Progenitor cell of endocrine pancreas (in vitro differentiated cells): Measurements from ENCODE around the gene USP48. TPM values are rescaled to one million over a fixed set of nuclear protein-coding genes. Genes with fewer than 3 reads are reported as not detected.
"Not testable (repeated sequence)": the region's sequence is repeated elsewhere in the genome, so short reads cannot be mapped to it uniquely, and the experiment has no call there.

Source experiments
- DNase-seq: peaks from one replicate; pipeline ENCODE4 v3.0.0; 2021; ENCODE audit warnings: low spot score; ENCODE audit not compliant: unreplicated experiment
- H3K27ac Mint-ChIP-seq: 2 replicates; pipeline ENCODE4 v1.8.0; 2021; ENCODE audit warnings: mild to moderate bottlenecking, moderate library complexity, mixed read lengths
- H3K27me3 Mint-ChIP-seq: 2 replicates; pipeline ENCODE4 v1.8.0; 2021; ENCODE audit warnings: mixed read lengths
- H3K36me3 Mint-ChIP-seq: 2 replicates; pipeline ENCODE4 v1.8.0; 2022; ENCODE audit warnings: mixed read lengths; ENCODE audit not compliant: insufficient read depth
- H3K4me1 Mint-ChIP-seq: 2 replicates; pipeline ENCODE4 v1.8.0; 2021; ENCODE audit warnings: low read depth, mixed read lengths
- H3K4me3 Mint-ChIP-seq: 2 replicates; pipeline ENCODE4 v1.8.0; 2021; ENCODE audit warnings: low read depth, mild to moderate bottlenecking, moderate library complexity, mixed read lengths
- H3K9me3 Mint-ChIP-seq: 2 replicates; pipeline ENCODE4 v1.8.0; 2021; ENCODE audit warnings: low read depth, mixed read lengths
- total RNA-seq: library from RNA; stranded (reverse); gene quantifications from 2 replicates; pipeline ENCODE4 v1.2.1, GENCODE V29; 2021
- TF ChIP-seq, protein P1 (sequence below): fragments of 200-600 bp; sonication (generic); IDR thresholded peaks from one replicate; pipeline ENCODE4 v1.5.0; 2021; ENCODE audit warnings: antibody characterized with exemption, mild to moderate bottlenecking; ENCODE audit not compliant: unreplicated experiment

Gene USP48
- total RNA-seq, 1 donor from 2014 or later = 77.3 TPM

DNA sequence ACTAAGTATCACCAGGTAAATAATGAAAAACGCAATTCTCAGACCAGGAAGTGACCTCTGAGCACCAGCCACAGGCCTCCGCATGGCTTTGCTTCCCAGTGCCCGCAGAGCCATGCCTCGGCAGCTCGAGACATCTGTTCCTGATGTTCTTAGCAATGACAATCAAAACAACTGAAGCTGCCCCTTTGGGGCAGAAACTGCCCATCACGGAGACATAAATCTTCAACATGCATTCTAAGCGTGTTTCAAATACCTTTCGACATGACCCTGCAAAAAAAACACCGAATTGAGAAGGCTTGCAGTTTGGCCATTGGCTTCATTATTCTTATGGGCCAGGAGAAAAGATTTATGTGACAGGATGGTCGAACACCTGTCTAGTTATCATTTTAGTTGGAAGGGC lies 108.0 kb downstream of the USP48 start:
- peaks cover 16% of the 10 kb centered on the region for H3K27me3 Mint-ChIP-seq

DNA sequence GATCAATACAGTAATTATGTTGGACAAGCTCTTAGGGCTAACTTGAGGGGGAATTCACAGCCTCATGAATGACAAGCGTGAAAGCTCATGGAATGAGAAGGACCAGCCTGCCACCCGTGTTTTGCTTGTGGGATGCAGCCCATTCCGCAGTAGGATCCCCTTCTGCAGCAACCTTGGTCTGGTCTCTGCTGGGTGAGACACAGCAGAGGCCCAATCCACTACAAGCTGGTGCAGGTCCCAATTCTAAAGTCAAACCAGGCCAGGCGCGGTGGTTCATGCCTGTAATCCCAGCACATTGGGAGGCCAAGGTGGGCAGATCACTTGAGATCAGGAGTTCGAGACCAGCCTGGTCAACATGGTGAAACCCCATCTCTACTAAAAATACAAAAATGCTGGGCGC lies 109.1 kb downstream of the USP48 start:
- not testable (repeated sequence) for H3K36me3 Mint-ChIP-seq, DNase-seq, H3K9me3 Mint-ChIP-seq, H3K4me3 Mint-ChIP-seq, H3K27ac Mint-ChIP-seq
- H3K27me3 Mint-ChIP-seq = peaks cover 16% of the 10 kb centered on the region
- peaks cover 27% of the 10 kb centered on the region for H3K4me1 Mint-ChIP-seq

More for the DNA sequence above, 108.0 kb downstream of the USP48 start:
- Mint-ChIP-seq H3K36me3 (peaks cover 14% of the 10 kb centered on the region), H3K27ac (peak overlapping the region; percentile 64), H3K4me1 (peaks cover 27% of the 10 kb centered on the region), H3K4me3 (no peak overlapping the region), H3K9me3 (no peaks in the 10 kb centered on the region)
- DNase-seq = no peak
- TF ChIP-seq, protein P1, sequence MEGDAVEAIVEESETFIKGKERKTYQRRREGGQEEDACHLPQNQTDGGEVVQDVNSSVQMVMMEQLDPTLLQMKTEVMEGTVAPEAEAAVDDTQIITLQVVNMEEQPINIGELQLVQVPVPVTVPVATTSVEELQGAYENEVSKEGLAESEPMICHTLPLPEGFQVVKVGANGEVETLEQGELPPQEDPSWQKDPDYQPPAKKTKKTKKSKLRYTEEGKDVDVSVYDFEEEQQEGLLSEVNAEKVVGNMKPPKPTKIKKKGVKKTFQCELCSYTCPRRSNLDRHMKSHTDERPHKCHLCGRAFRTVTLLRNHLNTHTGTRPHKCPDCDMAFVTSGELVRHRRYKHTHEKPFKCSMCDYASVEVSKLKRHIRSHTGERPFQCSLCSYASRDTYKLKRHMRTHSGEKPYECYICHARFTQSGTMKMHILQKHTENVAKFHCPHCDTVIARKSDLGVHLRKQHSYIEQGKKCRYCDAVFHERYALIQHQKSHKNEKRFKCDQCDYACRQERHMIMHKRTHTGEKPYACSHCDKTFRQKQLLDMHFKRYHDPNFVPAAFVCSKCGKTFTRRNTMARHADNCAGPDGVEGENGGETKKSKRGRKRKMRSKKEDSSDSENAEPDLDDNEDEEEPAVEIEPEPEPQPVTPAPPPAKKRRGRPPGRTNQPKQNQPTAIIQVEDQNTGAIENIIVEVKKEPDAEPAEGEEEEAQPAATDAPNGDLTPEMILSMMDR = no peak

DNA sequence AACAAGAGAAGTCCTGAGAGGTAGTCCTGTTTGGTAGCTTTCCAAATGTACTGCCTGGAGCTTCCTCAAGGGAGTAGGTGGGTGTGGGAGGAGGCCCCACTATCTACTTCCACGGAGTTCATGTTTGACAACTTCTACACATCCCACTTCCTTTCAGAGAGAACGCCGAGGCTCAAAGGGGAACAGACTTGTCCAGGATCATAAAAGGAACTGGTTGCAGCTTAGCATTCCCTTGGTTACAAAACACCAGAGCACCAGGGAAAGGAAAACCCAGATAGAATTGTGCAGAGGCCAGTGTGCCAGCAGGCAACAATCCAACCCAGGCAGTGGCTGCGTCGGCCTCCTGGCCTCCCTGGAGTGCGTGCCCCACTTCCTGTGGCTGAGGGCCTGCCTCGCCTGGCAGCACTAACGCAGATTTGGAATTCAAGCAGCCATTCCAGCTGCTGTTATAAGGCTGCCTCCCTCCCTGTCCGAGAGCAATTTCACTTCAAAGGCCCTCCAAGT lies 109.6 kb downstream of the USP48 start:
- no peak for DNase-seq
- no peak overlapping the region for H3K27ac Mint-ChIP-seq
- H3K4me1 Mint-ChIP-seq = peaks cover 28% of the 10 kb centered on the region
- no peak overlapping the region for H3K4me3 Mint-ChIP-seq
- H3K36me3 Mint-ChIP-seq = peaks cover 4% of the 10 kb centered on the region
- H3K9me3 Mint-ChIP-seq = no peaks in the 10 kb centered on the region
- TF ChIP-seq, protein P1 = no peak
- peaks cover 16% of the 10 kb centered on the region for H3K27me3 Mint-ChIP-seq

DNA sequence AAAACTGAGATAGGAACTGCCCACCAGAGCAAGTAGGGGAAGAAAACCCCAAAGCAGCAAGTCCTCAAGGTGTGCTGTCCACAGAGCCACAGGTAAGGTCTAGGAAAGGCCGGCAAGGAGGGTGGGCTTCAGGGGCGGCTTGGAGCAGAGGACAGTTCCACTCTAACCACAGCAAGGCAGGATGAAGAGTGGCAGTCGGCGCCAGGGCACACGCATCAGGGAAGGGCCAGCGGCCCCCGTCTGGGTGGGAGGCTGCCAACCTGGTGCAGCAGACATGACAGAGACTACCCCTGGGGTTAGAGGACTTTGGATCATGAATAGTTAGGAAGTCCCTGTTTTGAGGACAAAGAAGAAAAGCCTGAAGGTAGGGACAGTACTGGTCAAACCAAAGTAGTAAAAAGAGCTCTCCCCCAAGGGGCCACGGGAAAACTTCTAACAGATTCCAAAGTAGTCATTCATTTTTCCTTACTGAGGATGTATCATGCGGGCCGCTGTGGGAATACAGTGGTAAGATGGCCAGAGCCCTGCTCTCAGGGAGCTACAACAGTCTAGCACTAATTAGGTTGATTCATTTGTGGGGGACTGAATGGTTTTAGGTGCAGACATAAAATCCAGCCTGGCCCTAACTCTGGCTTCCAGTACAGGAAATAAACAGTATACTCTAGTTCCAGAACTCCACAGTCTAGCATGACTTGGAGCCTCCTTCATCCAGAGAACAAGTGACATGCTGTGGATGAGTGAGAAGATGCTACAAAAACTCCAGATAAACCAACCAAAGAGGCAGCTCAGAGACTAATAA lies 110.3 kb downstream of the USP48 start:
- no peaks in the 10 kb centered on the region for H3K9me3 Mint-ChIP-seq
- TF ChIP-seq, protein P1 = no peak
- peaks cover 34% of the 10 kb centered on the region for H3K4me1 Mint-ChIP-seq
- no peak for DNase-seq
- peaks cover under 1% of the 10 kb centered on the region for H3K36me3 Mint-ChIP-seq
- peaks cover 17% of the 10 kb centered on the region for H3K27me3 Mint-ChIP-seq
- H3K4me3 Mint-ChIP-seq = no peak overlapping the region
- H3K27ac Mint-ChIP-seq = no peak overlapping the region

DNA sequence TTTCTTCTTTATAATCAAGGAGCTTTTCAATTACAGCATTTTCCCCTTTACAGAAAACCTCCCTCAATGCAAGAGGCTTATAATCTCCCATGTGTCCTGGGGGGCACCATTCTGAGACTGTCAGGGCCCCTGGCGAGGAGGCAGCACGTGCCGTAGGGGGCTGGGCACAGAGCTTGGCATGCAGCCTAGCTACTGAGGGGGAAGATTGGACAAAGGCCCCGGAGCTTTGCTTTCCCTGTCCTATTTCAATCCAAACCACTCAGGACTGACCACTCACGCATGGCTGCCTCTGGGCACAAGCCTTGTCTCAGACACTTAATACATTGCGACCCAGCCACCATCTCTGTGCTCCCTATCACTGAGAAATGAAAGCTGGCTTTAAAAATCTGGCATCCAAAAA lies 111.0 kb downstream of the USP48 start:
- no peak overlapping the region for H3K27ac Mint-ChIP-seq
- H3K9me3 Mint-ChIP-seq = no peaks in the 10 kb centered on the region
- H3K36me3 Mint-ChIP-seq = no peaks in the 10 kb centered on the region
- H3K27me3 Mint-ChIP-seq = peaks cover 21% of the 10 kb centered on the region
- no peak overlapping the region for H3K4me3 Mint-ChIP-seq
- TF ChIP-seq, protein P1 = no peak
- DNase-seq = no peak
- peaks cover 36% of the 10 kb centered on the region for H3K4me1 Mint-ChIP-seq
